ENCODE data around the gene CNTNAP4.

GRCh38 chr16:76343769-76344168 lies 66.6 kb downstream of the CNTNAP4 start:
- TF ChIP-seq, protein P1, sequence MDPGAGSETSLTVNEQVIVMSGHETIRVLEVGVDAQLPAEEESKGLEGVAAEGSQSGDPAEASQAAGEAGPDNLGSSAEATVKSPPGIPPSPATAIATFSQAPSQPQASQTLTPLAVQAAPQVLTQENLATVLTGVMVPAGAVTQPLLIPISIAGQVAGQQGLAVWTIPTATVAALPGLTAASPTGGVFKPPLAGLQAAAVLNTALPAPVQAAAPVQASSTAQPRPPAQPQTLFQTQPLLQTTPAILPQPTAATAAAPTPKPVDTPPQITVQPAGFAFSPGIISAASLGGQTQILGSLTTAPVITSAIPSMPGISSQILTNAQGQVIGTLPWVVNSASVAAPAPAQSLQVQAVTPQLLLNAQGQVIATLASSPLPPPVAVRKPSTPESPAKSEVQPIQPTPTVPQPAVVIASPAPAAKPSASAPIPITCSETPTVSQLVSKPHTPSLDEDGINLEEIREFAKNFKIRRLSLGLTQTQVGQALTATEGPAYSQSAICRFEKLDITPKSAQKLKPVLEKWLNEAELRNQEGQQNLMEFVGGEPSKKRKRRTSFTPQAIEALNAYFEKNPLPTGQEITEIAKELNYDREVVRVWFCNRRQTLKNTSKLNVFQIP (CRISPR knock-in tag; IDR thresholded peaks at IDR 0.05; ENCODE audit: borderline replicate concordance, low read depth), result no peak
- no peak for TF ChIP-seq ZFP3 (CRISPR knock-in tag; IDR thresholded peaks at IDR 0.05)
- TF ChIP-seq ZNF565 (CRISPR knock-in tag; conservative IDR thresholded peaks at IDR 0.05; ENCODE audit: low read depth), result no peak
- no peak for TF ChIP-seq CREB5 (CRISPR knock-in tag; IDR thresholded peaks at IDR 0.05; ENCODE audit: low read depth)
- no peak for TF ChIP-seq GLIS3 (CRISPR knock-in tag; IDR thresholded peaks at IDR 0.05)

All from SK-N-SH treated with all-trans-retinoic acid at 6 μM for 48 hours (cell line).